ENCODE results near the gene TRIM9. TPM values are rescaled to one million over a fixed set of nuclear protein-coding genes. Genes with fewer than 3 reads are reported as not detected.

Gene TRIM9
- total and polyA plus RNA-seq, 9 of the 15 experiments (the other 6 are each of a cell fraction or from before 2014, with no cell fraction given), result 0.03 to 0.15 (median 0.04) TPM; not detected in 4

DNA sequence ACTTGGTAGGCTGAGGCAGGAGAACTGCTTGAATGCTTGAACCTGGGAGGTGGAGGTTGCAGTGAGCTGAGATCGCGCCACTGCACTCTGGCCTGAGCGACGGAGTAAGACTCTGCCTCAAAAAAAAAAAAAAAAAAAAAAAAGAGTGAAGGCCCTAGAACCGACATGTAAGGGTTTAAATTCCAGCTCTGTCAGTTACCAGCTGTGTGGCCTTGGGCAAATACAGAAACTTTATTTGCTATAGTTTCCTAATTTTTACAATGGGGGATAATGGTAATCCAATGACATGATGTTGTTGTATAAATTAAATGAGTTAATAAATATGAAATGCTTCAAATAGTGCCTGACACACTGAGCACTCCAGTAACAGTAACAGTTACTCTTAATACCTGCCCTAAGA lies 131.0 kb downstream of the TRIM9 start (continued):
- TF ChIP-seq, protein P1, sequence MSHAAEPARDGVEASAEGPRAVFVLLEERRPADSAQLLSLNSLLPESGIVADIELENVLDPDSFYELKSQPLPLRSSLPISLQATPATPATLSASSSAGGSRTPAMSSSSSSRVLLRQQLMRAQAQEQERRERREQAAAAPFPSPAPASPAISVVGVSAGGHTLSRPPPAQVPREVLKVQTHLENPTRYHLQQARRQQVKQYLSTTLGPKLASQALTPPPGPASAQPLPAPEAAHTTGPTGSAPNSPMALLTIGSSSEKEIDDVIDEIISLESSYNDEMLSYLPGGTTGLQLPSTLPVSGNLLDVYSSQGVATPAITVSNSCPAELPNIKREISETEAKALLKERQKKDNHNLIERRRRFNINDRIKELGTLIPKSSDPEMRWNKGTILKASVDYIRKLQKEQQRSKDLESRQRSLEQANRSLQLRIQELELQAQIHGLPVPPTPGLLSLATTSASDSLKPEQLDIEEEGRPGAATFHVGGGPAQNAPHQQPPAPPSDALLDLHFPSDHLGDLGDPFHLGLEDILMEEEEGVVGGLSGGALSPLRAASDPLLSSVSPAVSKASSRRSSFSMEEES (CRISPR knock-in tag; IDR thresholded peaks at IDR 0.05), result no peak
- TF ChIP-seq BRF1 (IDR thresholded peaks at IDR 0.05; ENCODE audit: borderline replicate concordance, extremely low read depth, insufficient read length) (no peak), RBM15 (IDR thresholded peaks at IDR 0.05; ENCODE audit: insufficient read depth, low read length) (no peak), IFI16 (CRISPR knock-in tag; IDR thresholded peaks at IDR 0.05) (no peak), TEAD1 (CRISPR knock-in tag; IDR thresholded peaks at IDR 0.05) (no peak), HNRNPK (IDR thresholded peaks at IDR 0.05; ENCODE audit: low read depth, low read length, poor library complexity, severe bottlenecking) (no peak), KLF16 (IDR thresholded peaks at IDR 0.05) (no peak), EZH2 (IDR thresholded peaks at IDR 0.05; ENCODE audit: borderline replicate concordance, low read depth, low read length) (no peak)

DNA sequence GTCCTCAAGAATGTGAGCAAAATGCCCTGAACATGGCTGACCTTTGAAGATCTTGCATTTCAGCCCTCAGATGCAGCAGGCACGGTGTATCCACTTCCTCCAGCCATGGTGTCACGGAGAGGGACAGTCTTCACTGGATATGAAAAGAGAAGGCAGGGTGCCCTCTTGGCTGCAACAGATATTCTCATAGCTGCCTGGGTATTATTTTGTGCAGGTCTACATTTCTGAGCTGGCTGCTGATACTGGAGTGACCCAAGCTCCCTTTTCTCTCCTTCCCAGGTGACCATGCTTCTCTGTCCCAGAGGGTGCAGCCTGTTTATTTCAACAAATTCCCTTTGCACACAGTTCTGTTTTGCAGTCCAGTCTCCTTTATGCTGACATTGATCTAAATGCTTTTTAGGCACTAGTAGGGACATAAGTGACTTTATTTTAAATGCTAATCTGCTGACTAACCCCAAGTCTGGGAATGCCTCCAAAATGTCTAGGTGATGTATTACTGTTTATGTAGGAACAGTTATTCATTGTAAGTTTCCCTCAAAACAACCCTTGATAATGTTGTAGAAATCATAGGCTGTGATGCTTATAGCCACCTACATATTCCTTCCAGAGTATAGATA lies 133.2 kb downstream of the TRIM9 start:
- Histone ChIP-seq H3K4me2 (ENCODE audit: insufficient read depth, low read length) (no peak overlapping the region), H3K79me2 (ENCODE audit: control insufficient read depth, insufficient read depth, low read length) (no peaks in the 10 kb centered on the region), H4K20me1 (replicated peaks; ENCODE audit: control insufficient read depth, insufficient read depth, low read length) (no peaks in the 10 kb centered on the region), H3K9me3 (replicated peaks; ENCODE audit: control insufficient read depth, insufficient read depth, low read depth, low read length) (no peaks in the 10 kb centered on the region), H2AFZ (ENCODE audit: low read depth, low read length) (no peak overlapping the region), H3K27me3 (ENCODE audit: control insufficient read depth in 2 of 2, insufficient read depth in 2 of 2, low read length in 2 of 2) (no peaks in the 10 kb centered on the region), H3K9me1 (ENCODE audit: control insufficient read depth, insufficient read depth, low read length) (no peaks in the 10 kb centered on the region), H3K4me1 (replicated peaks in 1 of 2; ENCODE audit: control insufficient read depth in 2 of 2, insufficient read depth in 2 of 2, low read length in 2 of 2) (no peaks in the 10 kb centered on the region; a peak in 2 of 5 replicates), H3K4me3 (no peak overlapping the region), H3K27ac (ENCODE audit: extremely low read depth, low read depth, low read length) (no peak overlapping the region), H3K9ac (ENCODE audit: insufficient read depth in 1 of 2, low read depth in 2 of 2, low read length in 2 of 2) (no peak overlapping the region), H3K36me3 (ENCODE audit: control insufficient read depth, insufficient read depth, low read length) (no peaks in the 10 kb centered on the region)
- ChIA-PET CTCF (ENCODE audit: low intra/inter-chr PET ratio) (no interaction called here), POLR2A (interaction anchor here (0.5 kb wide), 1 partner anchor 21 kb away, joined by 3 read pairs; no protein-coding TSS in a partner anchor)
- ATAC-seq (no peak), FAIRE-seq (no peak), DNase-seq (ENCODE audit: extremely low read depth in 1 of 4, low spot score in 3 of 4) (no peak)
- intact Hi-C loops (cut with micrococcal nuclease) (no loop called here), in situ Hi-C loops (cut with MboI) (no loop called here)
- 0% methylated on average over 1 of the region's 2 CpGs for WGBS (ENCODE audit: insufficient coverage, low coverage, missing lambda C conversion rate)
- no TSS peak for BruUV-seq (replicated peaks)
- TF ChIP-seq ZNF77 (CRISPR knock-in tag; IDR thresholded peaks at IDR 0.05) (no peak), HNRNPL (IDR thresholded peaks at IDR 0.05; ENCODE audit: low read depth, low read length) (no peak), HDAC3 (IDR thresholded peaks at IDR 0.05; ENCODE audit: borderline replicate concordance, partially characterized antibody) (no peak), ZNF316 (IDR thresholded peaks at IDR 0.05) (peak; percentile 47; the same call in 1 of the 2 replicates), MYC (IDR thresholded peaks at IDR 0.05; ENCODE audit: low read depth, low read length) (no peak), MYC (CRISPR knock-in tag; IDR thresholded peaks at IDR 0.05; ENCODE audit: borderline replicate concordance, low read depth) (no peak), KLF6 (CRISPR knock-in tag; IDR thresholded peaks at IDR 0.05; ENCODE audit: borderline replicate concordance) (no peak), MEIS2 (IDR thresholded peaks at IDR 0.05; ENCODE audit: partially characterized antibody) (peak; percentile 90), NEUROD1 (IDR thresholded peaks at IDR 0.05; ENCODE audit: borderline replicate concordance, low read depth, low read length, partially characterized antibody) (no peak), POLR2A (conservative IDR thresholded peaks at IDR 0.05) (no peak), MAFG (tag; conservative IDR thresholded peaks at IDR 0.05) (peak; percentile 69; the same call in 1 of the 2 replicates), CBFA2T2 (conservative IDR thresholded peaks at IDR 0.05) (no peak)
- TF ChIP-seq, protein P2, sequence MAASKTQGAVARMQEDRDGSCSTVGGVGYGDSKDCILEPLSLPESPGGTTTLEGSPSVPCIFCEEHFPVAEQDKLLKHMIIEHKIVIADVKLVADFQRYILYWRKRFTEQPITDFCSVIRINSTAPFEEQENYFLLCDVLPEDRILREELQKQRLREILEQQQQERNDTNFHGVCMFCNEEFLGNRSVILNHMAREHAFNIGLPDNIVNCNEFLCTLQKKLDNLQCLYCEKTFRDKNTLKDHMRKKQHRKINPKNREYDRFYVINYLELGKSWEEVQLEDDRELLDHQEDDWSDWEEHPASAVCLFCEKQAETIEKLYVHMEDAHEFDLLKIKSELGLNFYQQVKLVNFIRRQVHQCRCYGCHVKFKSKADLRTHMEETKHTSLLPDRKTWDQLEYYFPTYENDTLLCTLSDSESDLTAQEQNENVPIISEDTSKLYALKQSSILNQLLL (CRISPR knock-in tag; IDR thresholded peaks at IDR 0.05; ENCODE audit: borderline replicate concordance), result no peak

Data from K562 (cell line).